HepG2 (cell line): ENCODE measurements around the gene CLEC20A. TPM values are rescaled to one million over a fixed set of nuclear protein-coding genes. Genes with fewer than 3 reads are reported as not detected.

ENCODE experiments used
- CCDC6 ChIP-seq: sonication (generic); formaldehyde crosslinking; IDR thresholded peaks from 2 replicates; pipeline ENCODE4 v1.8.1; 2022; ENCODE audit warnings: mild to moderate bottlenecking, missing genetic modification reagents, moderate library complexity
- DNMT1 ChIP-seq: sonication (generic); formaldehyde crosslinking; IDR thresholded peaks from 2 replicates; pipeline ENCODE4 v1.5.1; 2020; ENCODE audit warnings: mild to moderate bottlenecking, missing genetic modification reagents
- DNMT3B ChIP-seq: conservative IDR thresholded peaks from 2 replicates; pipeline ENCODE4 v1.6.1; 2016; ENCODE audit warnings: missing biosample characterization, control low read depth
- FOXA1 ChIP-seq, 2 experiments: fragments of 450-650 bp in 1 of 2; sonication (generic) in 1 of 2; formaldehyde crosslinking in 1 of 2; IDR thresholded peaks; 2 replicates each; pipeline versions ENCODE4 v1.4.0 to v1.6.1; 2016 to 2020; ENCODE audit warnings: missing genetic modification reagents in 1 of 2
- HDAC2 ChIP-seq: sonication (generic); formaldehyde crosslinking; IDR thresholded peaks from 2 replicates; pipeline ENCODE4 v1.4.0; 2020; ENCODE audit warnings: missing genetic modification reagents
- HMG20B ChIP-seq: conservative IDR thresholded peaks from 2 replicates; pipeline ENCODE4 v1.6.1; 2016; ENCODE audit warnings: missing genetic modification reagents, missing compliant biosample characterization
- HNRNPUL1 ChIP-seq: fragments of 200-400 bp; formaldehyde crosslinking; IDR thresholded peaks from 2 replicates; pipeline ENCODE4 v1.6.1; 2017; ENCODE audit warnings: low read depth, mild to moderate bottlenecking, low read length, moderate library complexity
- KLF13 ChIP-seq: sonication (generic); formaldehyde crosslinking; IDR thresholded peaks from 2 replicates; pipeline ENCODE4 v1.4.0; 2020; ENCODE audit warnings: mild to moderate bottlenecking, missing genetic modification reagents
- LCORL ChIP-seq, 2 experiments: fragments of 450-650 bp in 1 of 2; sonication (generic) in 1 of 2; formaldehyde crosslinking in 1 of 2; IDR thresholded peaks; 2 replicates each; pipeline versions ENCODE4 v1.5.0 to v1.6.1; 2017 to 2020; ENCODE audit warnings: antibody characterized with exemption in 1 of 2, missing genetic modification reagents in 1 of 2
- MAFK ChIP-seq, 2 experiments: IDR thresholded peaks in 1 of 2; conservative IDR thresholded peaks in 1 of 2; 2 replicates each; pipeline ENCODE4 v1.6.1; 2011; ENCODE audit warnings: improper control_type of control experiment in 2 of 2, low read length in 2 of 2
- NFE2L2 ChIP-seq: fragments of 150-350 bp; IDR thresholded peaks from 2 replicates; pipeline ENCODE4 v1.6.1; 2014; ENCODE audit warnings: low read length
- NFRKB ChIP-seq: fragments of 450-650 bp; IDR thresholded peaks from 2 replicates; pipeline ENCODE4 v1.6.1; 2017
- PCBP2 ChIP-seq: fragments of 200-400 bp; formaldehyde crosslinking; optimal IDR thresholded peaks from 2 replicates; pipeline ENCODE3; 2018; ENCODE audit warnings: low read length, low read depth; ENCODE audit not compliant: poor library complexity, severe bottlenecking
- REXO4 ChIP-seq: sonication (generic); formaldehyde crosslinking; IDR thresholded peaks from 2 replicates; pipeline ENCODE4 v1.8.0; 2022; ENCODE audit warnings: missing genetic modification reagents, mild to moderate bottlenecking, borderline replicate concordance
- SOX5 ChIP-seq: IDR thresholded peaks from 2 replicates; pipeline ENCODE4 v1.6.1; 2016; ENCODE audit warnings: borderline replicate concordance
- ZBTB8A ChIP-seq: sonication (generic); formaldehyde crosslinking; IDR thresholded peaks from 2 replicates; pipeline ENCODE4 v1.4.0; 2020; ENCODE audit warnings: mild to moderate bottlenecking, low read depth, missing genetic modification reagents, borderline replicate concordance
- ZNF180 ChIP-seq: sonication (generic); formaldehyde crosslinking; IDR thresholded peaks from 2 replicates; pipeline ENCODE4 v1.4.0; 2020; ENCODE audit warnings: low read depth, missing genetic modification reagents, borderline replicate concordance
- ZNF33A ChIP-seq: sonication (generic); formaldehyde crosslinking; IDR thresholded peaks from 2 replicates; pipeline ENCODE4 v1.5.1; 2020; ENCODE audit warnings: missing genetic modification reagents, mild to moderate bottlenecking, moderate library complexity, borderline replicate concordance
- ZNF468 ChIP-seq: sonication (generic); formaldehyde crosslinking; IDR thresholded peaks from 2 replicates; pipeline ENCODE4 v1.8.0; 2022; ENCODE audit warnings: mild to moderate bottlenecking, moderate library complexity, missing genetic modification reagents
- ZNF709 ChIP-seq: sonication (generic); formaldehyde crosslinking; IDR thresholded peaks from 2 replicates; pipeline ENCODE4 v1.5.0; 2020; ENCODE audit warnings: mild to moderate bottlenecking, missing genetic modification reagents
- ZNF781 ChIP-seq: sonication (generic); formaldehyde crosslinking; IDR thresholded peaks from 2 replicates; pipeline ENCODE4 v1.5.1; 2020; ENCODE audit warnings: borderline replicate concordance, mild to moderate bottlenecking, missing genetic modification reagents; ENCODE audit errors: not compliant biosample characterization
- polyA plus RNA-seq, 8 experiments: library from polyadenylated mRNA; depleted of rRNA in 3 of 8; stranded (reverse) in 7 of 8; unstranded in 1 of 8; fragments of >200 nt; fragmentation: Illumina TruSeq in 4 of 8; extraction: Trizol in 4 of 8; gene quantifications; 2 replicates each; pipeline versions ENCODE4 v1.2.1 to v1.2.3, GENCODE V29; 2011 to 2016; ENCODE audit warnings: low read depth in 4 of 8, missing spikeins in 1 of 8, mixed read lengths in 1 of 8; ENCODE audit not compliant: insufficient read depth in 1 of 8
- total RNA-seq, 5 experiments: library from RNA; depleted of rRNA; stranded (reverse); fragments of >200 nt; fragmentation: Illumina TruSeq; extraction: Trizol; gene quantifications; 2 replicates each; pipeline ENCODE4 v1.2.3, GENCODE V29; 2016; ENCODE audit warnings: low read depth in 1 of 5
- TF ChIP-seq, protein P1 (sequence below): sonication (generic); formaldehyde crosslinking; IDR thresholded peaks from 2 replicates; pipeline ENCODE4 v1.9.0; 2021; ENCODE audit warnings: missing genetic modification reagents, mild to moderate bottlenecking, borderline replicate concordance
- TF ChIP-seq, protein P2 (sequence below): sonication (generic); formaldehyde crosslinking; IDR thresholded peaks from 2 replicates; pipeline ENCODE4 v1.4.0; 2020; ENCODE audit warnings: mild to moderate bottlenecking, low read depth, missing genetic modification reagents
- TF ChIP-seq, protein P3 (sequence below), 2 experiments: sonication (generic) in 1 of 2; formaldehyde crosslinking in 1 of 2; IDR thresholded peaks; 2 replicates each; pipeline versions ENCODE4 v1.5.1 to v1.6.1; 2011 to 2020; ENCODE audit warnings: borderline replicate concordance in 1 of 2, low read depth in 1 of 2, low read length in 1 of 2, mild to moderate bottlenecking in 1 of 2, missing genetic modification reagents in 1 of 2, moderate library complexity in 1 of 2

The CLEC20A gene
- total and polyA plus RNA-seq, 2 of the 13 experiments (the other 11 are each of a cell fraction or from before 2014, with no cell fraction given), result not detected

DNA sequence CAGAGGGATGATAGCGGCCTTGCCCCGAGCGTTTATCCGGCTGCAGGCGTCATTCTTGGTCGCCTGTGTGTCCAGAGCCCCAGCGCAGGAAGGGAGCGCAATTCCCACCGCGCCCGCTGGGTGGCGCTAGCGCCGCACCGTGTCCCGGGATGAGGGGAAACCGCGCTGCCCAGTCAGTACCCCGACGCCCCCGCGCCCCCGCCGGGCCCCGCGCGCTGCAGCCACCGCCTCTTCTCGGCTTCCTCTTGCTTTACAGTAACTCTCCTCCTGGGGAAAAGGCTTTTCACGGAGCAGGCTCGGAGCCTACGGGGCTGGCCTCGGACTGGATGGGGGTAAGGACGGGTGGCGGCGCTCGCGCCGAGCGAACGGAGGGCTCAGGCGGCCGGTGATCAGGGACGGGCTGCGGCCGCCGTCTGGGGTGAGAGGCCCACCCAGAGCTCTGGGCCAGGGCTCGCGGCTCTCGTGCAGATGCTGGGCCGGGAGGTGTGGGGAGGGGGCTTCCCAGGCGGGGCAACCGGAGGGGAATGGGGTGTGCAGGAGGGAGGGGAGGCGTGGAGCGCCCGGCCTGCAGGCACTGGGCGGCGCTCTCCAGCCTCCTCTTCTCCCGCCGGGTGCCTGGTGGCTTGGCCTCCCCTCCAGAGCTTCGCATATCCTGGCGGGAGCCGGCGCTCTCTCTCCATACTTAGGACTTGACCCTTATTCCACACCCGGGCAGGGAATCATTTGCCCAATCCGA lies 46.0 kb upstream of the CLEC20A start (continued):
- TF ChIP-seq HMG20B (CRISPR knock-in tag) (no peak), FOXA1 (IDR thresholded peaks at IDR 0.05) (no peak), FOXA1 (CRISPR knock-in tag; IDR thresholded peaks at IDR 0.05) (no peak), KLF13 (CRISPR knock-in tag) (no peak), REXO4 (0 out of 2 replicates have a peak, but pooled peaks have one; percentile 70), SOX5 (CRISPR knock-in tag) (no peak), CCDC6 (CRISPR knock-in tag) (0 out of 2 replicates have a peak, but pooled peaks have one; percentile 7), NFE2L2 (no peak), ZNF180 (CRISPR knock-in tag) (no peak), HDAC2 (0 out of 2 replicates have a peak, but pooled peaks have one; percentile 47), ZNF468 (peak; percentile 28; the same call in 1 of the 2 replicates), ZNF781 (CRISPR knock-in tag) (no peak), DNMT1 (CRISPR knock-in tag) (no peak), LCORL (IDR thresholded peaks at IDR 0.05) (no peak), LCORL (CRISPR knock-in tag; IDR thresholded peaks at IDR 0.05) (peak; percentile 80), HNRNPUL1 (no peak), ZNF33A (CRISPR knock-in tag) (no peak), ZNF709 (CRISPR knock-in tag) (no peak), NFRKB (no peak), ZBTB8A (CRISPR knock-in tag) (0 out of 2 replicates have a peak, but pooled peaks have one; percentile 9), PCBP2 (no peak), DNMT3B (CRISPR knock-in tag) (no peak), MAFK (conservative IDR thresholded peaks at IDR 0.05 in 1 of 2, IDR thresholded peaks at IDR 0.05 in 1 of 2; ENCODE audit: low read length in 2 of 2) (no peak)
- TF ChIP-seq, protein P1, sequence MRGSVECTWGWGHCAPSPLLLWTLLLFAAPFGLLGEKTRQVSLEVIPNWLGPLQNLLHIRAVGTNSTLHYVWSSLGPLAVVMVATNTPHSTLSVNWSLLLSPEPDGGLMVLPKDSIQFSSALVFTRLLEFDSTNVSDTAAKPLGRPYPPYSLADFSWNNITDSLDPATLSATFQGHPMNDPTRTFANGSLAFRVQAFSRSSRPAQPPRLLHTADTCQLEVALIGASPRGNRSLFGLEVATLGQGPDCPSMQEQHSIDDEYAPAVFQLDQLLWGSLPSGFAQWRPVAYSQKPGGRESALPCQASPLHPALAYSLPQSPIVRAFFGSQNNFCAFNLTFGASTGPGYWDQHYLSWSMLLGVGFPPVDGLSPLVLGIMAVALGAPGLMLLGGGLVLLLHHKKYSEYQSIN (CRISPR knock-in tag), result no peak
- TF ChIP-seq, protein P2, sequence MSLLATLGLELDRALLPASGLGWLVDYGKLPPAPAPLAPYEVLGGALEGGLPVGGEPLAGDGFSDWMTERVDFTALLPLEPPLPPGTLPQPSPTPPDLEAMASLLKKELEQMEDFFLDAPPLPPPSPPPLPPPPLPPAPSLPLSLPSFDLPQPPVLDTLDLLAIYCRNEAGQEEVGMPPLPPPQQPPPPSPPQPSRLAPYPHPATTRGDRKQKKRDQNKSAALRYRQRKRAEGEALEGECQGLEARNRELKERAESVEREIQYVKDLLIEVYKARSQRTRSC, result no peak
- TF ChIP-seq, protein P3, sequence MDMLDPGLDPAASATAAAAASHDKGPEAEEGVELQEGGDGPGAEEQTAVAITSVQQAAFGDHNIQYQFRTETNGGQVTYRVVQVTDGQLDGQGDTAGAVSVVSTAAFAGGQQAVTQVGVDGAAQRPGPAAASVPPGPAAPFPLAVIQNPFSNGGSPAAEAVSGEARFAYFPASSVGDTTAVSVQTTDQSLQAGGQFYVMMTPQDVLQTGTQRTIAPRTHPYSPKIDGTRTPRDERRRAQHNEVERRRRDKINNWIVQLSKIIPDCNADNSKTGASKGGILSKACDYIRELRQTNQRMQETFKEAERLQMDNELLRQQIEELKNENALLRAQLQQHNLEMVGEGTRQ (IDR thresholded peaks at IDR 0.05; ENCODE audit: low read depth, low read length), result no peak
- TF ChIP-seq, protein P3 (CRISPR knock-in tag; IDR thresholded peaks at IDR 0.05; ENCODE audit: borderline replicate concordance), result no peak
